HG02981 (cell line): ENCODE data around the gene ARL3.

ENCODE experiments used
- ATAC-seq: cut with Tn5 transposase; IDR thresholded peaks from one replicate; pipeline ENCODE4 v1.9.1; 2021; ENCODE audit warnings: mild to moderate bottlenecking, moderate library complexity; ENCODE audit not compliant: unreplicated experiment

Gene ARL3

GRCh38 chr10:102642736-102643335 is 71.4 kb downstream of the ARL3 start:
- ATAC-seq = no peak

- peak; percentile 44 for ATAC-seq
Measured at GRCh38 chr10:102641880-102642735, 72.1 kb downstream of the ARL3 start.

- no peak for ATAC-seq
Measured at GRCh38 chr10:102641402-102641801, 72.8 kb downstream of the ARL3 start.

- ATAC-seq = no peak
Measured at GRCh38 chr10:102639537-102639936, 74.7 kb downstream of the ARL3 start.

GRCh38 chr10:102635377-102635776 is 78.8 kb downstream of the ARL3 start:
- no peak for ATAC-seq

GRCh38 chr10:102634686-102635085 is 79.5 kb downstream of the ARL3 start:
- no peak for ATAC-seq

- ATAC-seq = no peak
Measured at GRCh38 chr10:102633848-102634247, 80.3 kb downstream of the ARL3 start.

- ATAC-seq = no peak
Measured at GRCh38 chr10:102633287-102633686, 80.9 kb downstream of the ARL3 start.

- no peak for ATAC-seq
Measured at GRCh38 chr10:102632394-102633111, 81.6 kb downstream of the ARL3 start.

GRCh38 chr10:102631525-102632393 is 82.4 kb downstream of the ARL3 start:
- ATAC-seq = no peak

- ATAC-seq = no peak
Measured at GRCh38 chr10:102630663-102631062, 83.5 kb downstream of the ARL3 start.

- no peak for ATAC-seq
Measured at GRCh38 chr10:102629661-102630614, 84.3 kb downstream of the ARL3 start.

- ATAC-seq = no peak
Measured at GRCh38 chr10:102628451-102628911, 85.7 kb downstream of the ARL3 start.

GRCh38 chr10:102627736-102628293 is 86.4 kb downstream of the ARL3 start:
- no peak for ATAC-seq

- no peak for ATAC-seq
Measured at GRCh38 chr10:102627291-102627735, 86.9 kb downstream of the ARL3 start.

- no peak for ATAC-seq
Measured at GRCh38 chr10:102626026-102626685, 88.0 kb downstream of the ARL3 start.

- no peak for ATAC-seq
Measured at GRCh38 chr10:102624751-102625645, 89.2 kb downstream of the ARL3 start.

- no peak for ATAC-seq
Measured at GRCh38 chr10:102624094-102624493, 90.1 kb downstream of the ARL3 start.
